ENCODE measurements around the gene EPS8. TPM values are rescaled to one million over a fixed set of nuclear protein-coding genes. Genes with fewer than 3 reads are reported as not detected.

EPS8 gene
- total RNA-seq, 1 donor from 2014 or later, result 94.6 TPM

DNA sequence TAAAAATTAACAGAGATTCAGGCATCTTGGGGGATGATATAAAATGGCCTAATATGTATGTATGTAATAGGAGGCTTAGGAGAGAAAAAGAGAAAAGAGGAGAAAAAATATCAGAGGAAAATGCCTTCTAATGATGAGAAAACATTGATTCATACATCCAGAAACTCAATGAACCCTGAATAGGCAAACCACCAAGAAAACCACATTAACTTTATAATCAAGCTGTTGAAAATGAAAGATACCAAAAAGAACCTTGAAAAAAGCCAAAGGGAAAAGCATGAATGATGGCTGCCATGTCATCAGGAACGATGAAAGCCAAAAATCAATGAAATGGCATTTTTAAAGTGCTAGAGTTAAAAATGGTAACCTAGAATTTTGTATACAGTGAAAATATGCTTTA, 180.2 kb downstream of the EPS8 start:
- Histone ChIP-seq H3K27ac (no peak overlapping the region), H3K27me3 (no peaks in the 10 kb centered on the region), H3K4me3 (no peak overlapping the region), H3K36me3 (no peaks in the 10 kb centered on the region), H3K9me3 (peaks cover 0 to 14% of the 10 kb centered on the region in 2 donors), H3K4me1 (no peaks in the 10 kb centered on the region)
- no peak for DNase-seq (ENCODE audit: low spot score in 2 of 2)
- TF ChIP-seq, protein P1, sequence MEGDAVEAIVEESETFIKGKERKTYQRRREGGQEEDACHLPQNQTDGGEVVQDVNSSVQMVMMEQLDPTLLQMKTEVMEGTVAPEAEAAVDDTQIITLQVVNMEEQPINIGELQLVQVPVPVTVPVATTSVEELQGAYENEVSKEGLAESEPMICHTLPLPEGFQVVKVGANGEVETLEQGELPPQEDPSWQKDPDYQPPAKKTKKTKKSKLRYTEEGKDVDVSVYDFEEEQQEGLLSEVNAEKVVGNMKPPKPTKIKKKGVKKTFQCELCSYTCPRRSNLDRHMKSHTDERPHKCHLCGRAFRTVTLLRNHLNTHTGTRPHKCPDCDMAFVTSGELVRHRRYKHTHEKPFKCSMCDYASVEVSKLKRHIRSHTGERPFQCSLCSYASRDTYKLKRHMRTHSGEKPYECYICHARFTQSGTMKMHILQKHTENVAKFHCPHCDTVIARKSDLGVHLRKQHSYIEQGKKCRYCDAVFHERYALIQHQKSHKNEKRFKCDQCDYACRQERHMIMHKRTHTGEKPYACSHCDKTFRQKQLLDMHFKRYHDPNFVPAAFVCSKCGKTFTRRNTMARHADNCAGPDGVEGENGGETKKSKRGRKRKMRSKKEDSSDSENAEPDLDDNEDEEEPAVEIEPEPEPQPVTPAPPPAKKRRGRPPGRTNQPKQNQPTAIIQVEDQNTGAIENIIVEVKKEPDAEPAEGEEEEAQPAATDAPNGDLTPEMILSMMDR (IDR thresholded peaks at IDR 0.05), result no peak
- intact Hi-C loops (cut with DNase I), result no loop called here

DNA sequence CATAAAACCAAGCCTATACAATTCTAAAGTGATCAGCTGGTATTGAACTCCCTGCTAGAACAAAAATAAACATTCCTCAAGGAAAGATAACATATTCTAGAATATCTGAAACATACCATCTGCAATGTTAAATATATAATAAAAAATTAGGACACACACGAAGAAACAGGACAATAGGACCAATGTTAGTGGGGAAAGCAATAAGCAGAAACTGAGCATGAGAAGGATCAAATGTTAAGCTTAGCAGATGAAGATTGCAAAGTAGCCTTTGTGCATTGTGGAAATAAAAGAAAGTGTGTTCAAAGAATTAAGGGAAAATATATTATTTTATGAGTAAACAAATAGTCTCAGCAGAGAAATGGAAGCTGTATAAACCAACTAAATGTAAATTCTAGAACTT, 180.8 kb downstream of the EPS8 start:
- no peaks in the 10 kb centered on the region for H3K4me1 ChIP-seq
- H3K9me3 ChIP-seq, result peaks cover 0 to 10% of the 10 kb centered on the region in 2 donors
- no peak overlapping the region for H3K27ac ChIP-seq
- H3K4me3 ChIP-seq, result no peak overlapping the region
- no peak for DNase-seq (ENCODE audit: low spot score in 2 of 2)
- TF ChIP-seq, protein P1 (IDR thresholded peaks at IDR 0.05), result no peak
- H3K36me3 ChIP-seq, result no peaks in the 10 kb centered on the region
- H3K27me3 ChIP-seq, result no peaks in the 10 kb centered on the region
- intact Hi-C loops (cut with DNase I), result no loop called here

- H3K27me3 ChIP-seq, result no peaks in the 10 kb centered on the region
- no peak overlapping the region for H3K27ac ChIP-seq
- H3K36me3 ChIP-seq, result no peaks in the 10 kb centered on the region
- no peak for DNase-seq (ENCODE audit: low spot score in 2 of 2)
- no peaks in the 10 kb centered on the region for H3K9me3 ChIP-seq
- TF ChIP-seq, protein P1 (IDR thresholded peaks at IDR 0.05), result no peak
- no peaks in the 10 kb centered on the region for H3K4me1 ChIP-seq
- H3K4me3 ChIP-seq, result no peak overlapping the region
- intact Hi-C loops (cut with DNase I), result no loop called here
These were observed 183.2 kb downstream of the EPS8 start for GRCh38 chr12:15605881-15606590.

DNA sequence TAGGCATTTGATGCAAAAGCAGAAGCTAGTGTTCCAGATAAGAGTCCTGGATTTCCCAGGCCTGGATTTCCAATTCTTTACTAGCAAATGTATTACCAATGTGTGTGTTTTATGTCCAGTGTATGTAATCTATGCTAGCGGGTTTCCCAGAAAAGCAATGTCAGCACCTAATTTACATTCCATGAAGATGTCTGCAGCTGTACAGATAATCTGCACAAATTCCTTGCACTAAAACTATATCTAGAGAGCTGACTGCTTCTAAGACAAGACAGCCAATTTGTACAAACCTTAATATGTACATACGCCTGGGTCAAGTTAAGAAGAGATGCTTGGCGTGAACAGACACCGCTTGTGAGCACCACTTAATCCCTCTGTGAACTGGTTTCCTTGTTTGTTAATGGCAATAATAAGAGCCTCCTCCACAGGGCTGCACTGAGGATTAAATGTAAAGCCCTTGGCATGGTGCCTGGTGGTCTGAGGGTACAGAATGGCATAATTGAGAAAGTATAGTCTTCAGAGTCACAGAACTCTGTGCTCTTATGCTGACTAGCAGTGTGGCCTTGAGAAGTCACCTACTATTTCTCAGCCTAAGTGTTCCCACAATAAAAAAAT, 185.6 kb downstream of the EPS8 start:
- TF ChIP-seq, protein P1 (IDR thresholded peaks at IDR 0.05), result no peak
- Histone ChIP-seq H3K4me3 (no peak overlapping the region), H3K27ac (no peak overlapping the region), H3K4me1 (peaks cover 0 to 13% of the 10 kb centered on the region in 2 donors), H3K27me3 (no peaks in the 10 kb centered on the region), H3K9me3 (no peaks in the 10 kb centered on the region), H3K36me3 (no peaks in the 10 kb centered on the region)
- DNase-seq (ENCODE audit: low spot score in 2 of 2), result no peak
- intact Hi-C loops (cut with DNase I), result no loop called here

- TF ChIP-seq, protein P1 (IDR thresholded peaks at IDR 0.05), result no peak
- H3K27me3 ChIP-seq, result no peaks in the 10 kb centered on the region
- no peak for DNase-seq (ENCODE audit: low spot score in 2 of 2)
- no peak overlapping the region for H3K4me3 ChIP-seq
- no peaks in the 10 kb centered on the region for H3K9me3 ChIP-seq
- intact Hi-C loops (cut with DNase I), result no loop called here
- H3K4me1 ChIP-seq, result peaks cover 0 to 14% of the 10 kb centered on the region in 2 donors
- no peak overlapping the region for H3K27ac ChIP-seq
- H3K36me3 ChIP-seq, result no peaks in the 10 kb centered on the region
These were observed 187.0 kb downstream of the EPS8 start for GRCh38 chr12:15602051-15602672.
